ENCODE data around the gene ERFE. TPM values are rescaled to one million over a fixed set of nuclear protein-coding genes. Genes with fewer than 3 reads are reported as not detected.

Gene ERFE
- total and polyA plus RNA-seq, 7 donors: 1.4 to 18.2 (median 2.8) TPM

DNA sequence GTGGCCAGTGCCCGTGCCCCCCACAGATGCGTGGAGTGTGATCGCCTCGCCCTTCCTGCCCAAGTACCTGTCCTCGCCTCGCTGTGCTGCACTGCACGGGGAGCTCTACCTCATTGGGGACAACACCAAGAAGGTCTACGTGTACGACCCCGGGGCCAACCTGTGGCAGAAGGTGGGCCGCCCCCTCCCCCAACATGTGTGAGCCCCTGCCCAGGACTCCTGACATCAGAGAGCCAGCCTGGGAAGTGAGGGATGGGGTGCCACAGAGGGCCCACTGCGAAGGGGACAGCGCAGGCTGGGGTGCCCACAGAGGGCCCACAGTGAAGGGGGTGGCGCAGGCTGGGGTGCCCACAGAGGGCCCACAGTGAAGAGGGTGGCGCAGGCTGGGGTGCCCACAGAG, 9.8 kb upstream of the ERFE start:
- ATAC-seq (peak in 1 of 4 donors; percentile 1), DNase-seq (no peak)
- Histone ChIP-seq H3K27ac (peak overlapping the region; percentile 99), H3K9me3 (no peaks in the 10 kb centered on the region), H3K27me3 (ENCODE audit: insufficient read depth in 3 of 3, low read length in 2 of 3) (no peaks in the 10 kb centered on the region), H3K4me3 (no peak overlapping the region), H3K4me1 (peaks cover 58% of the 10 kb centered on the region), H3K36me3 (ENCODE audit: insufficient read depth in 1 of 2, low read depth in 1 of 2) (peaks cover 3 to 50% of the 10 kb centered on the region in 2 donors)
- intact Hi-C loops (cut with DNase I): loop anchor here in 1 of 2 donors (10.0 kb wide), 1 partner anchor 244 kb away; no protein-coding TSS in a partner anchor
- TF ChIP-seq, protein P1, sequence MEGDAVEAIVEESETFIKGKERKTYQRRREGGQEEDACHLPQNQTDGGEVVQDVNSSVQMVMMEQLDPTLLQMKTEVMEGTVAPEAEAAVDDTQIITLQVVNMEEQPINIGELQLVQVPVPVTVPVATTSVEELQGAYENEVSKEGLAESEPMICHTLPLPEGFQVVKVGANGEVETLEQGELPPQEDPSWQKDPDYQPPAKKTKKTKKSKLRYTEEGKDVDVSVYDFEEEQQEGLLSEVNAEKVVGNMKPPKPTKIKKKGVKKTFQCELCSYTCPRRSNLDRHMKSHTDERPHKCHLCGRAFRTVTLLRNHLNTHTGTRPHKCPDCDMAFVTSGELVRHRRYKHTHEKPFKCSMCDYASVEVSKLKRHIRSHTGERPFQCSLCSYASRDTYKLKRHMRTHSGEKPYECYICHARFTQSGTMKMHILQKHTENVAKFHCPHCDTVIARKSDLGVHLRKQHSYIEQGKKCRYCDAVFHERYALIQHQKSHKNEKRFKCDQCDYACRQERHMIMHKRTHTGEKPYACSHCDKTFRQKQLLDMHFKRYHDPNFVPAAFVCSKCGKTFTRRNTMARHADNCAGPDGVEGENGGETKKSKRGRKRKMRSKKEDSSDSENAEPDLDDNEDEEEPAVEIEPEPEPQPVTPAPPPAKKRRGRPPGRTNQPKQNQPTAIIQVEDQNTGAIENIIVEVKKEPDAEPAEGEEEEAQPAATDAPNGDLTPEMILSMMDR (IDR thresholded peaks at IDR 0.05): no peak
- 93 to 96% (median 93%) methylated on average over 15 of the region's 15 CpGs for WGBS, 3 donors

- DNase-seq: peak; percentile 83 to 94
- peak overlapping the region; percentile 99 for H3K27ac ChIP-seq
- peaks cover 67% of the 10 kb centered on the region for H3K4me1 ChIP-seq
- H3K9me3 ChIP-seq: no peaks in the 10 kb centered on the region
- ATAC-seq: peak; percentile 77 to 85 (median 82)
- intact Hi-C loops (cut with DNase I): loop anchor here in 1 of 2 donors (10.0 kb wide), 1 partner anchor 245 kb away; no protein-coding TSS in a partner anchor
- H3K36me3 ChIP-seq (ENCODE audit: insufficient read depth in 1 of 2, low read depth in 1 of 2): peaks cover 3 to 44% of the 10 kb centered on the region in 2 donors
- H3K27me3 ChIP-seq (ENCODE audit: insufficient read depth in 3 of 3, low read length in 2 of 3): no peaks in the 10 kb centered on the region
- peak overlapping the region; percentile 48 for H3K4me3 ChIP-seq
- 26 to 43% (median 32%) methylated on average over 13 to 14 of the region's 14 CpGs for WGBS, 3 donors
- TF ChIP-seq, protein P1 (IDR thresholded peaks at IDR 0.05): no peak
These were observed 8.8 kb upstream of the ERFE start for GRCh38 chr2:238149841-238150572.

DNA sequence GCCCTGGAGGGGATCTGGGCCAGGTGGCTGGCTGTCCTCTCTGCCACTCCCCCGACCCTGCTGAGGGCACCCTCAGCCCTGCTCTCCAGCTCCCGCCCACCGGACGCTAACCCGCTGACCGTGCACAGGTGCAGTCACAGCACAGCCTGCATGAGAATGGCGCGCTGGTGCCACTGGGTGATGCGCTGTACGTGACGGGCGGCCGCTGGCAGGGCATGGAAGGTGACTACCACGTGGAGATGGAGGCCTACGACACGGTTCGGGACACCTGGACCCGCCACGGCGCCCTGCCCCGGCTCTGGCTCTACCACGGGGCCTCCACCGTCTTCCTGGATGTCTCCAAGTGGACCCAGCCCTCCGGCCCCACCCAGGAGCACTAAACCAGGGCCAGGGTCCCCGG, 8.1 kb upstream of the ERFE start:
- Histone ChIP-seq H3K4me1 (peaks cover 71% of the 10 kb centered on the region), H3K27ac (peak overlapping the region; percentile 99), H3K36me3 (ENCODE audit: insufficient read depth in 1 of 2, low read depth in 1 of 2) (peaks cover 3 to 40% of the 10 kb centered on the region in 2 donors), H3K27me3 (ENCODE audit: insufficient read depth in 3 of 3, low read length in 2 of 3) (no peaks in the 10 kb centered on the region), H3K4me3 (peak overlapping the region; percentile 48), H3K9me3 (no peaks in the 10 kb centered on the region)
- intact Hi-C loops (cut with DNase I): no loop called here
- DNase-seq: no peak
- WGBS, 3 donors: 74 to 83% (median 77%) methylated on average over 16 to 25 of the region's 25 CpGs
- no peak for ATAC-seq
- TF ChIP-seq, protein P1 (IDR thresholded peaks at IDR 0.05): no peak

- no peaks in the 10 kb centered on the region for H3K9me3 ChIP-seq
- peak overlapping the region; percentile 99 for H3K27ac ChIP-seq
- WGBS, 3 donors: 76 to 87% (median 85%) methylated on average over 13 of the region's 13 CpGs
- ATAC-seq (no peak), DNase-seq (no peak)
- intact Hi-C loops (cut with DNase I): no loop called here
- H3K36me3 ChIP-seq (ENCODE audit: insufficient read depth in 1 of 2, low read depth in 1 of 2): peaks cover 3 to 35% of the 10 kb centered on the region in 2 donors
- H3K4me3 ChIP-seq: peak overlapping the region; percentile 4
- TF ChIP-seq, protein P1 (IDR thresholded peaks at IDR 0.05): no peak
- H3K27me3 ChIP-seq (ENCODE audit: insufficient read depth in 3 of 3, low read length in 2 of 3): no peaks in the 10 kb centered on the region
- peaks cover 72% of the 10 kb centered on the region for H3K4me1 ChIP-seq
These were observed 7.6 kb upstream of the ERFE start for GRCh38 chr2:238151205-238151604.

Measured in psoas muscle (tissue), 8 donors.